Colonic mucosa (tissue), 4 donors: ENCODE data around the gene GHR. TPM values are rescaled to one million over a fixed set of nuclear protein-coding genes. Genes with fewer than 3 reads are reported as not detected.

ENCODE experiments used
- DNase-seq: peaks from one replicate; pipeline ENCODE4 v3.0.0-alpha.2; 2020
- H3K27ac ChIP-seq: fragments of 200-600 bp; one replicate; pipeline ENCODE4 v1.8.0; 2021
- H3K27me3 ChIP-seq: fragments of 200-600 bp; one replicate; pipeline ENCODE4 v1.8.0; 2021
- H3K36me3 ChIP-seq: fragments of 200-600 bp; one replicate; pipeline ENCODE4 v1.8.0; 2021
- H3K4me1 ChIP-seq: fragments of 200-600 bp; one replicate; pipeline ENCODE4 v1.8.0; 2021; ENCODE audit warnings: mild to moderate bottlenecking
- H3K4me3 ChIP-seq: fragments of 200-600 bp; one replicate; pipeline ENCODE4 v1.8.0; 2021
- H3K9ac ChIP-seq, 2 donors: one replicate each; pipeline ENCODE4 v1.7.0; 2013; ENCODE audit warnings: control low read depth in 2 of 2, low read depth in 2 of 2, low read length in 2 of 2
- H3K9me3 ChIP-seq: fragments of 200-600 bp; one replicate; pipeline ENCODE4 v1.8.0; 2021
- CTCF ChIP-seq: fragments of 200-600 bp; IDR thresholded peaks from one replicate; pipeline ENCODE4 v1.8.0; 2022; ENCODE audit warnings: antibody characterized with exemption, mild to moderate bottlenecking
- intact Hi-C: fragments of 100-400 bp; cut with DNase I; formaldehyde crosslinking; loops from one replicate; pipeline ENCODE4 v1.14.1; 2022
- total RNA-seq, 2 donors: library from RNA; stranded (reverse); fragmentation: NEBNext Ultra II Directional in 1 of 2; extraction: Animal tissue kit (Norgen Biotek cat#: 25700) in 1 of 2; gene quantifications; one replicate each; pipeline ENCODE4 v1.2.1, GENCODE V29; 2021
- donor health status: healthy.
- donor health status: DM: no; HTN: no; CAD: no.
- donor health status: DM: no; HTN: no; CAD: no.

The GHR gene
- total RNA-seq, 2 donors from 2014 or later: 2.4 to 6.8 TPM

GRCh38 chr5:42403236-42403635, 20.0 kb upstream of the GHR start:
- no peaks in the 10 kb centered on the region for H3K4me1 ChIP-seq
- H3K9ac ChIP-seq: no peak overlapping the region
- no peak for TF ChIP-seq CTCF
- H3K36me3 ChIP-seq: no peaks in the 10 kb centered on the region
- H3K27ac ChIP-seq: no peak overlapping the region
- intact Hi-C loops: no loop called here
- no peak overlapping the region for H3K4me3 ChIP-seq
- no peaks in the 10 kb centered on the region for H3K27me3 ChIP-seq
- no peaks in the 10 kb centered on the region for H3K9me3 ChIP-seq
- DNase-seq: no peak

- DNase-seq: no peak
These were observed 18.9 kb upstream of the GHR start for GRCh38 chr5:42404366-42404765.

GRCh38 chr5:42419294-42419693, 3.9 kb upstream of the GHR start:
- no peaks in the 10 kb centered on the region for H3K36me3 ChIP-seq
- H3K9me3 ChIP-seq: no peaks in the 10 kb centered on the region
- intact Hi-C loops: no loop called here
- no peaks in the 10 kb centered on the region for H3K27me3 ChIP-seq
- no peak overlapping the region for H3K27ac ChIP-seq
- no peak for TF ChIP-seq CTCF
- H3K4me1 ChIP-seq: no peaks in the 10 kb centered on the region
- no peak for DNase-seq
- H3K9ac ChIP-seq: no peak overlapping the region
- H3K4me3 ChIP-seq: no peak overlapping the region

More at GRCh38 chr5:42404366-42404765, 18.9 kb upstream of the GHR start:
- H3K4me3 ChIP-seq: no peak overlapping the region
- no peaks in the 10 kb centered on the region for H3K4me1 ChIP-seq
- no peaks in the 10 kb centered on the region for H3K27me3 ChIP-seq
- H3K27ac ChIP-seq: no peak overlapping the region
- TF ChIP-seq CTCF: no peak
- H3K9me3 ChIP-seq: no peaks in the 10 kb centered on the region
- H3K9ac ChIP-seq: no peak overlapping the region
- intact Hi-C loops: no loop called here
- no peaks in the 10 kb centered on the region for H3K36me3 ChIP-seq

GRCh38 chr5:42422656-42423280, 471 bp upstream of the GHR start:
- intact Hi-C loops: loop anchor here (5.0 to 10.0 kb wide), 2 partner anchors 160 to 352 kb away; no protein-coding TSS in a partner anchor
- Histone ChIP-seq H3K9me3 (no peaks in the 10 kb centered on the region), H3K27ac (peak overlapping the region; percentile 74), H3K4me3 (peak overlapping the region; percentile 58), H3K9ac (no peak overlapping the region), H3K36me3 (no peaks in the 10 kb centered on the region), H3K4me1 (no peaks in the 10 kb centered on the region), H3K27me3 (no peaks in the 10 kb centered on the region)
- DNase-seq: no peak
- no peak for TF ChIP-seq CTCF

- Histone ChIP-seq H3K27me3 (no peaks in the 10 kb centered on the region), H3K36me3 (no peaks in the 10 kb centered on the region), H3K27ac (no peak overlapping the region), H3K4me3 (no peak overlapping the region), H3K9ac (no peak overlapping the region), H3K9me3 (no peaks in the 10 kb centered on the region), H3K4me1 (no peaks in the 10 kb centered on the region)
- intact Hi-C loops: loop anchor here (10.0 kb wide), 1 partner anchor 349 kb away; no protein-coding TSS in a partner anchor
- DNase-seq: no peak
- TF ChIP-seq CTCF: no peak
These were observed 2.8 kb downstream of the GHR start for GRCh38 chr5:42426016-42426415.
